GM18520 (cell line): ENCODE results near the gene TRIML1.
"Not testable (repeated sequence)": the region's sequence is repeated elsewhere in the genome, so short reads cannot be mapped to it uniquely, and the experiment has no call there.

ENCODE experiments used
- ATAC-seq: cut with Tn5 transposase; IDR thresholded peaks from one replicate; pipeline ENCODE4 v1.9.1; 2021; ENCODE audit not compliant: unreplicated experiment

Gene TRIML1

GRCh38 chr4:188147776-188148175, 8.5 kb downstream of the TRIML1 start:
- ATAC-seq, result no peak

GRCh38 chr4:188154668-188155405, 15.6 kb downstream of the TRIML1 start:
- ATAC-seq, result no peak

DNA sequence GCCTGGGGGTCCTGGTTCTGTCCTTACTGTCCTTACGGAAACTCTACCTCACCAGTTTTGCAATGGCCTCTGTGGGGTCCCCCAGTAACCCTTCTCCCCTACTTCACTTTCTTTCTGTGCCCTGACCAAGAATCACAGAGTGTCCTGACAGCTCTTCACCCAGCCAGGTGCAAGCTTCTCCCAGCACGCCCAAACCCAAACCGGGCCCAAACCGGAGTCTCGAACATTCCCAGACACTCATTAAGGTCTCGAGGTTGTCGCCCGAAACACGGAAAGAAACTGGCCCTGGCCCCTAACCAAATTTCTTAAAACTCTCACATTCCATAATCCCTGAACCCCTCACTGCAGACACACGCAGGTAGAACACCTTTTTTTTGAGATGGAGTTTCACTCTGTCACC, 19.1 kb downstream of the TRIML1 start:
- no peak for ATAC-seq

GRCh38 chr4:188159513-188160226, 20.4 kb downstream of the TRIML1 start:
- ATAC-seq, result not testable (repeated sequence)

- ATAC-seq, result no peak
Measured at GRCh38 chr4:188160406-188160805, 21.2 kb downstream of the TRIML1 start.

GRCh38 chr4:188161167-188161566, 21.9 kb downstream of the TRIML1 start:
- ATAC-seq, result no peak

DNA sequence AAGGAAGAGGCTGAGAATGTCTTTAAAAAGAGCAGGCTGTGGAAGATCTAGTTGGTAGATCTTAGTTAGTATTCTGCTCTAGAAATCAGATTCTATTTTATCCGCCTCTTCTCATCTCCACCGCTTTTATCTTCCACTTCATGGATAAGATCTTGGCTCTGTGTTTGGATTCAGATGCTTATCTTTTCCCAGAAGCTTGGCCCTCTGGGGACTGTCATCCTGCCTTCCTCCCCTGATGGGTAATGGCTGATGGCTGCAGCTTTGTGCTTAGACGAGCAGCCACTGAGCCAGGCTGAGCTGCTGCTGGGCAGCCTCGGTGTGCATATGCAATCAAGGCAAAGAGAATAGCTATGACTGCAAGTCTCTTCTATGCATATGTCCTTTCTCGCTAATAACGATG, 23.5 kb downstream of the TRIML1 start:
- ATAC-seq, result no peak

DNA sequence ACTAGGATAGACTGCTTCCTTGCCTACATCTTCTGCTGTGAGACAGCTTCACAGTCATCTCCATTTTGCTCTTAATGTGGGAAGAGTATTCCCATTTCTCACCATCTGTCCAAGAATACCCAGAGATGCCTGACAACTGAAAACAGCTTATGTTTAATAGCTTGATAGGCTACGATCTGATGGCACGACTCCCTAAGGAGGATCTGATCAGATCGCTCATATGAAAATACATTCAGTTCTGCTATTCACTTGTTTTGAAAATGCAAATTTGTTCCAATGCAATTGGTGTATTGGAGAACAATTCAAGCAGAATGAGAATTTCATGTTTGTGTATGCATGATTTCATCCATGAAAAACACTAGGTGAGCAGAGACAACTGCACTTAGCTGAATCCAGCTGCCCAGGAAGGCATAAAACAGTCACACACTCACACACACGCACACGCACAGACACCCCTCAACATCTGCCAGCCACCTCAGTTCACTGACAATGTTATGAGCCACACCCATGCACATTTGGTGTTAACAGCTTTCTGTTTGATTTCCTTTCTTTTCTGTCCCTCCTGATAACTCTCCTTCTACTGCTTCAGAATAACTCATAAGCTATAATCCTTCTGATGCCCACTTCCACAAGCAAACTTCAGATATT, 29.6 kb downstream of the TRIML1 start:
- ATAC-seq, result no peak

- ATAC-seq, result no peak
Measured at GRCh38 chr4:188171551-188171950, 32.3 kb downstream of the TRIML1 start.

GRCh38 chr4:188175288-188175687, 36.0 kb downstream of the TRIML1 start:
- no peak for ATAC-seq

GRCh38 chr4:188177997-188178675, 38.9 kb downstream of the TRIML1 start:
- no peak for ATAC-seq

DNA sequence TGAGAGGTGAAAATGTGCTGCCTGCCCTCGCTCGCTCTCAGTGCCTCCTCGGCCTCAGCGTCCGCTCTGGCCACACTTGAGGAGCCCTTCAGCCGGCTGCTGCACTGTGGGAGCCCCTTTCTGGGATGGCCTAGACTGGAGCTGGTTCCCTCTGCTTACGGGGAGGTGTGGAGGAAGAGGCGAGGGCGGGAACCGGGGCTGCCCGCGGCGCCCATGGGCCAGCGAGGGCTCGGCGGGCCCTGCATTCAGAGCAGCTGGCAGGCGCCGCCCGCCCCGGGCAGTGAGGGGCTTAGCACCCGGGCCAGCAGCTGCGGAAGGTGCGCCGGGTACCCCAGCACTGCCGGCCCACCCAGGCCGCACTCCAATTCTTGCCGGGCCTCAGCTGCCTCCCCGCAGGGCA, 39.6 kb downstream of the TRIML1 start:
- no peak for ATAC-seq

- ATAC-seq, result no peak
Measured at GRCh38 chr4:188187106-188187505, 47.9 kb downstream of the TRIML1 start.

GRCh38 chr4:188190461-188190860, 51.2 kb downstream of the TRIML1 start:
- ATAC-seq, result no peak

DNA sequence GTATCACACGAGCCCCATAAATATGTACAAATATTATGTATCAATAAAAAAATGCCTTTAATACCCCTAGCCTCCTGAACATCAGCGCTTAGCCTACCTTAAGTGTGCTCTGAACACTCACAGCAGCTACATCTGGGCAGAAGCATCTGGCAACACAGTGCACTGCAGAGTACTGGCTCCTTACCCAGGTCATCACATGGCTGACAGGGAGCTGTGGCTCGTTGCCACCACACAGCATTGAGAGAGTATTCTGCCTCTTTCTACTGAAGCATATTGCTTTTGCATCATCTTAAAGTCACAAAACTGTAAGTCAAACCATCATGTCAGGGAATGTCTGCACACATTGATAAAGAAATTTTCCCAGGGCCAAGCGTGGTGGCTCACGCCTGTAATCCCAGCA, 55.2 kb downstream of the TRIML1 start:
- no peak for ATAC-seq

DNA sequence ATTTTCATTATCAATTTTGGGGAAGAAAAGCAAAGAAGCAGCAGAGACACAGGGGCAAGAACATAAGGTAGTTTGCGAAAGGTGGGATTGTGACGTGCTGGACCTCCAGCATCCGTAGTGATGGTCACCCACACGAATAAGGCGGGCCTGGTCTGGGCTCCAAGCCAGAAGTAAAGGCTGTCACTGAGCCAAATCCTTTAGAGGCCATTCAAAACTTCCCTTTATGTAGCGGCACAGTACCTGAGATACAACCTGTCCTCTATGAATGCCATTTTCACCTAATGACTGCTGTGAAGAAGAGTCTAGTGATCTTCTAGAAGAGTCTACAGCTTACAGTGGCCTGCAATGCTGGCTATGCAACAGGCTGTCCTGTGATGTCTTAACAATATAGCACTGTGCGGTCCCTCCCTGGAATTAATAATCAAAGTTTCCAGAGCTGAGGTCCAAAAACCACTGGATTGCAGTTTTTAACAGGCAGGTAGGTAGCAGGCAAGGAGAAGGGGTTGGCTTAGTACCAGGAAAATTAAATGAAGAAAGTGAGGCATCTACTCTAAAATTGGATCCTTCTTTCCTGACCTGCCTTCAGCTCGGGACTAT, 56.2 kb downstream of the TRIML1 start:
- ATAC-seq, result no peak

DNA sequence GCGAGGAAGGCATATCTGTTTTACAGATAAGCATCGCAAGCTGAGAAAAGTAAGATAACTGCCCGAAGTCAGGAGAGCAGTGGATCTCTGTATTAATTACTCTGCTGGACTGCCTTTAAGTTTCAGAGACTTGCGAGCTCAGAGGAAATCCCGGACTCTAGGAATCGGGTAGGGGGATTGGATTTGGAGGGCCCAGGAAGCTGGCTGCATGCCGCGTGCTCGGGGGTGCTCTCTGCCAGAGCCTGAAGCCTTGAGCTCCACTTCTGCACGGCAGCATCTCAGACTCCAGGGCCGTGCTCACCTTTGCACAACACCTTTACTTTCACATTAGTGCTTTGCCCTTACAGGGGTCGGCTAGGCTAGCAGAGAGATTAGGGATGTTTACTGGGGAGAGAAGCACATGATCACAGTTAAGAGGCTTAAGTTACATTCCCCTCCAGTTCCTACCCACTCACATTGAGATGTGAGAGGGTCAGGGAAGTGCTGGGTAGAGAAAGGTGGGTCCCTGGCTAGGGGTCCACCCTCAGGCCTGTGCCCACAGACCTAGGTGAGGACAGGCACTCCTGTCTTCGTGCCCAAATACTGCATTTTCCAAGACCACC, 57.0 kb downstream of the TRIML1 start:
- ATAC-seq, result no peak
